NK-92 (cell line): ENCODE results near the gene HAUS8.

ENCODE experiments used
- DNase-seq: peaks from one replicate; lab custom pipeline; 2025; ENCODE audit not compliant: unreplicated experiment; lab: John Stamatoyannopoulos, UW

HAUS8 gene

DNA sequence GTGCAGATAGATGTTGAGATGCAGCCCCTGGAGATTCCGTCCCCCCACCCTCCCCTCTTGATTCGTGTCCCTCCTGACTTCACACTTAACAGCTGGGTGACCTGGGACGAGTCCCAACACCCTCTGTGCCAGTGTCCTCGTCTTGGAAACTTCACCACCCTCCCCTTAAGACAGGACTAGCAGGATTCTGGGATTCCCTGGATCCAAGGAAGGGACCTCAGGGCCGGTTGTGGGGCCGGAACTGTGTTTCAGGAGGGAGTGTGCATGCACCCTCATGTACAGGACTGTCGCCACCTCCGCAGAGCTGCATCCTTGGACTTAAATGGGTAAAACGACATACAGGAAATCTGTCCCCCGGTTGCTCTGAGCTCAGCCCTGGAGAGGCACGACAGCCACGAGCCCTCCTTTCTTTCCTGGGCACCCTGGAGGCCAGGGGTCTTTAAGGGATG is 1.3 kb upstream of the HAUS8 start:
- no peak for DNase-seq

DNA sequence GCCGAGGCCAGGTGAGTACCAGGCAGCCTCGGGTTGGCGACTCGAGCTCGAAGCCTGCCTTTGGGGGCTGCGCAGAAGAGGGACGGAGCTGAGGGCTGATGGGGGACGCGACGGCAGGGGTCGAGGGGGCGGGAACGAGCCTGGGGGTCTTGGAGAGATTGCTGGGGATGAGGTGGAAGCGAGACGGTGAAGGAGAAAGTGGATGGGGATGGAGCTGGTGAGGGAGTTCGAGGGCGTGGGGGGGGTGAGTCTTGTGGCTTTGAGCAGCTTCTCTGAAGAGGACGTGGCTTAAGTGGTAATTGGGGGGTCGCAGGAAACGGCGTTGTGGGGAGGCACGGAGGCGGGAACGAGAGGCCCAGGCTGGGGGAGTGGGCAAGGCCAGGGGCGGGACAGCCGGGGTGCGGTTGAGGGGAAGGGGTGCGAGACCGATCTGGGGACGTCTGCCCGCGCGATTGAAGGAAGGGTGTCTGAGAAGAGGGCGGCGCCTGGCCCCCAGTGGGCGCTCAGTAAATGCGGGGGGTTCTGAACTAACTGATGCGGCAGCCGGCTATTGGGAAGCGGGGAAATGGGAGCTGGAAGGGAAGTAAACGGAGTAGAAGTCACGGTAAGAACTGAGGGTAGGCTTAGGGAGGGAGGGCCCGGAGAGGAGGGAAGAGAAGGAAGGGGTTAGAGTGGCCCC is 751 bp upstream of the HAUS8 start:
- no peak for DNase-seq

DNA sequence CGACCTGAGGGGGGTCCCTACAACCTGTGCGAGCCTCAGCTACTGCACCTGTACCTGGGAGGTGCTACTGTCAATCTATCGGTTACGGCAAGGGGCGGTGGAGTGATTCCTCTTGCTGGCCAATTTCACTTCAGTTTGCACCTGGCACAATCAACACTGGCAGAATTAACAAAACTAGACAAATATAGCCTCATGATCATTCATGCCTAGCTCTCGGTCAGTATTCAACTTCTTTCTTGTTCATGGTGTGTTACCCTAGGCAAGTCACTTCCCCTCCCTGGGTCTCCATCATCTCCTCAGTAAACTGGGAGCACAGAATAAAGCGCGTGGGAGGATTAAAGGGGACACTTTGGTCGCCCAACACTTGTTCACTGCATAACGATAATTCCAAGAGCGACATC is 618 bp downstream of the HAUS8 start:
- no peak for DNase-seq

DNA sequence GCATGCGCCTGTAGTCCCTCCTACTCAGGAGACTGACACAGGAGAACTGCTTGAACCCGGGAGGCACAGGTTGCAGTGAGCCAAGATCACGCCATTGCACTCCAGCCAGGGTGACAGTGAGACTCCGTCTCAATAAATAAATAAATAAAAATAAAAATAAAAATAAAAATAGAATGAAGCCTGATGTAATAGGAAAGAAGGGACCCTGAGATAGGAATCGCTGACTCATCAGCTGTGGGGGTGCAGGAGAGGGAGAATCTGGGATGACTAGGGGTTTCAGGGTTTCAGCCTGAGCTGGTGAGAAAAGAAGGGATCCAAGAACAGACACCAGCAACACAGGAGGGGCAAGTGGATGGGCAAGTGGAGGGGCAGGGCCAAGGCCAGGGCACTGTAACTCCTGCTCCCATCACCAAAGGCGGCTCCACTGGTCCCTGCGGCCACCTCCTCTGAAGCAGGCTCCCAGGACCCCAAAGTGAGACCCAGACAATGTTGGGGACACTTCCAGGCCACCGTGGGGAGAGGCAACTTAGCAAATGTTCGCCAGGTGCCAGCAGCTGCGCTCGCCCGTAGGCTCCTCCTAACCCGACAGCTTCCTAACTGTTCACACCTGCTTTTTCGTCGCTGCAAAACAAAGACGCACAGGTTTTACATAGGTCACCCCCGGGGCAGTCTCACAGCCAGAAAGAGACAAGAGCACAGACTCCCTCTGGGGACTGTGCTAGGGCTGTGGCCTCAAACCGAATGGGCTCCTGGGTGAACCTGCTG is 1.2 kb downstream of the HAUS8 start:
- DNase-seq = no peak

DNA sequence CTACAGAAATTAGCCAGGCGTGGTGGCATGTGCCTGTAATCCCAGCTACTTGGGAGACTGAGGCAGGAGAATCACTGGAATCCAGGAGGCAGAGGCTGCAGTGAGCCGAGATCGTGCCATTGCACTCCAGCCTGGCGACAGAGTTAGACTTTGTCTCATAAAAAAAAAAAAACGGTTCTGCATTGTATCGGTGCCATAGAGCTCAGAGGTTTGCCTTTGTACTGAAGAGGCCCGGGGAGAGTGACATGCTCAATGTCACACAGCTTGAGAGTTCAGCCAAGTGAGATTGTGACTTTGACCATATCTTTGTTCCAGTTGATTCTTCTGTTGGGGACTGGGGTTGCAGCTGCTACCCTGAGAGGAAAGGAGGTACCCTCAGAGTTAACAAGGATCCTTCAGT is 4.3 kb downstream of the HAUS8 start:
- no peak for DNase-seq

DNA sequence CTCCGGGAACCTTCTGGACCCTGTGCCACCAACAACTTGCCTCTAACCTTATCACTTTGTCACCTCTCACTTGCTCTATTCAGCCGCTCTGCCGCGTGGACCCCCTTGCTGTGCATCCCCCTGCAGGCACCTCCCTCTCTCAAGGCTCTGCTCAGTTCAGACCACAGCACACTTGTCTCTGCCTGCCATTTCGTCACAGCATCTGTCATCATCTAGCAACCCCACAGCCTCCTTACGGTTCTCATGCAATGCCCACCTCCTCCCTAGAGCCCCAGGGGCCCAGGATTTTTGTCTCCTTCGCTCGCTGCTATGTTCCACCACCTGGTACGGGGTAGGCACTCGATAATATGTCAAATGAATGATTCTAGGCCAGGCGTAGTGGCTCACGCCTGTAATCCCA is 4.8 kb downstream of the HAUS8 start:
- DNase-seq = no peak

DNA sequence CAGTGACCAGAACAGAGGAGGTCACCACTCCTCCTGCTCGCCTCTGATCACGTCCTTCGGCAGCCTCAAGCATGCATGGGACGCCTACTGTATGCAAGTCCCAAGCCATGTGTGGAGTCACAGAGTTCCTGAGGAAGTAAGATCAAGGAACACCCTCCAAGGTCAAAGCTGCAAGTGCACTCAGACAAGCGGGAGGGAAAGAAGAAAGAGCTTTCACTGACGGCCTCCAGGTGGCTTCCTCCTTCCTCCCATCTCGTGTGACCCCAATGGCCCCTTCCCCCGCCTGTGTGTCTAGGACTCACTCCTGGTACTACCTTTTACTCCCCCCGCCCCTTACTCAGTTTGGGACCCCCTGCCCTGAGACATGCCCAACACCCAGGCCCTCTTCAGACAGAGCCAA is 6.1 kb downstream of the HAUS8 start:
- DNase-seq = no peak

DNA sequence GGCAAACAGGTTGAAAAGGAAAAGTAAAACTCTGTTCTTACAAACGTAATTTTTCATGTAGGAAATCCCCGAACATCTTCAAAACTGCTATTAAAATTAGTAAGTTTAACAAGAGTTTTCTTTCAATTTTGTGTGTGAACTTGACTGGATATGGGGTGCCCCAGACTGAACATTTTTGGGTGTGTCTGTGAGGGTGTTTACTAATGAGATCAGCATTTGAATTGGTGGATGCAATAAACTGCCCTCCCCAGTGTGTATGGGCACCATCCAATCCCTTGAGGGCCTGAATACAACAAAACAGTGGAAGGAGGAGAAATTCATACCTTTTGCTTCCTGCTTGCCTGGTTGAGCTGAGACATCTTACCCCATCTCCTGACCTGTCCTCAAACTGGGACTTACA is 11.8 kb downstream of the HAUS8 start:
- no peak for DNase-seq

DNA sequence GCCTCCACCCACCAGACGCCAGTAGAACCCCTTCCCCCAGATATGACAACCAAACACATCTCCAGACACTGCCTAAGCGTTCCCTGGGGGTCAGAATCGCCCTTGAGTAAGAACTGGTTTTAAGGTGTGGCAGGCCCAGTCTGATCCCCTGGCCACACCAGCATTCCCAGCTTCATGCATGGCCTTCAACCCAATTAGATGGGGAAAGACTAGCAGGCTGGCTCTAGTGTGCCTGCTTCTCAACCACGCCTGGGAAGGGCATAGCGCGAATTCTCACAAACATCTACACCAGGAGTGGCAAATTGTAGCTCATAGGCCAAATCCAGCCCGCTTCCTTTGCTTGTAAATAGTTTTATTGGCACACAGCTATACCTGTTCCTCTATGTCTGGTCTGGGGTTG is 13.6 kb downstream of the HAUS8 start:
- DNase-seq = no peak

DNA sequence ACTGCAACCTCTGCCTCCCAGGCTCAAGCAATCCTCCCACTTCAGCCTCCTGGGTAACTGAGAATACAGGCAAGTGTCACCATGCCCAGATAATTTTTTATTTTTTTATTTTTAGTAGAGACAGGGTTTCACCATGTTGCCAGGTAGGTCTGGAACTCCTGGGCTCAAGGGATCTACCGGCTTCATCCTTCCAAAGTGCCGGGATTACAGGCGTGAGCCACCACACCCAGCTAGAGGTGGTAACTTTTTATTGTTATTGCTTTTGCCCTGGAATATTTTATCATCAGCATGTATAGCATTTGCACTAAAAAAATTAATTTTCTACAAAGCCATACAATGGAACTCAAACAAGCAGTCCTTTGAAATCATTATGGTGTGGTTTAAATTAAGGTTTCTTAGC is 14.0 kb downstream of the HAUS8 start:
- no peak for DNase-seq

DNA sequence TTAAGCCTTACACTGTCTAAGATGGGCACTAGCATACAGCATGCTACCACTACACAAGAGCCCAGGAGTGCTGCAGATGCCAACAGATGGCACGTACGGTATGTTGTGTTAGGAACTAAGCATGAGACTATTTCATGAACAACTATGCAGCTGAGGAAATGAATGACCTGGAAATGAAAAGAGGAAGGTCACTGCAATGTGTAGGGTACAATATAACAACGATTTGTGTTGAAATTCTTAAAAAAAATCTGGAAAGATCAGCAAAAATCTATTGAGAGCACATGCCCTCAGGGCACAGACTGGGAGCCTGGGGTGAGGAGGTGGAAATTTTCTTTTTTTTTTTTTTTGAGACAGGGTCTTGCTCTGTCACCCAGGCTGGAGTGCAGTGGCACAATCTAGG is 14.4 kb downstream of the HAUS8 start:
- DNase-seq = no peak

DNA sequence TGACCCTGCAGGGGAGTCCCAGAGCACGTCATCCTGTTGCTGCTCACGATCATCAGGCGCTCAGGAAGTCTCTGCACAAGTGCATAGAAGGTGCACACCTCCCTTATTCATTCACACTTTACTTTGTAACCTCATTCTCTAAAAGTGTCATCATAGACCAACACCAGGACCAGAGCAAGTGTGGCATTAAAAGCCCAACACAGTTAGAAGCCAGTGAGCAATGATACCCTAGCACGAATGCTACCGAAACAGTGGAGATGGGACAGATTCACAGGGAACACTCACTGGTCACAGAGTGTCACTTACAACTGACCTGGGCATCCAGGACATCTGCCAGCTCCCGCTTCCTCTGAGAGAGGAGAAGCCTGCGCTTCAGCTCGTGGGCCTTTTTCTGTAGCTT is 17.0 kb downstream of the HAUS8 start:
- no peak for DNase-seq

DNA sequence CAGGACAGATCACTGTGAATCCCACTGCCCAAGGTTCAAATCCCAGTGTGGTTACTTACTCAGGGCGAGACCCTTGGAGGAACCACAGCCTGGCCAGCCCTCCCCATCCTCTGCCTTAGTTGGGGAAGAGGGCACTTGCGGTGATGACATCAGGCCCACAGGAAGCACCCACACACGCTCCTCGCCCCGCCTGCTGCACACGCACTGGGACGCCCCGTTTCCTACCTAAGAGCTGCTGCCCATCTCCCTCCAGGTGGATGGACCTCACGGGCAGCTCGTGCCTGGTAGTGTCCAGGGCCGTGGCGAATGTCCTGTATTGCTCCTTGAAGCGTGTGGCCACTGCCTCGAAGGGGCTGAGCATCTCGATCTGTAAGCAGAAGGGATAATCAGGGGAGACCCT is 19.6 kb downstream of the HAUS8 start:
- no peak for DNase-seq

DNA sequence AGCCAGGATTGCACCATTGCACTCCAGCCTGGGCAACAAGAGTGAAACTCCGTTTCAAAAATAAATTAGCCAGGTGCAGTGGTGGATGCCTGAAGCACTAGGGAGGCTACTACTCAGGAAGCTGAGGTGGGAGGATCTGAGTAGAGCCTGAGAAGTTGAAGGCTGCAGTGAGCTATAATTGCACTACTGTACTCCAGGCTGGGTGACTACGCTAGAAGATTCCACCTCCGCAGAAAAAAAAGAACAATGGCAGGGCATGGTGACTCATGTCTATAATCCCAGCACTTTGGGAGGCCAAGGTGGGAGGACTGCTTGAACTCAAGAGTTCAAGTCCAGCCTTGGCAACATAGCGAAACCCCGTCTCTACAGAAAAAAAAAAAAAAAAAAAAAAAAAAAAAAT is 20.5 kb downstream of the HAUS8 start:
- no peak for DNase-seq

DNA sequence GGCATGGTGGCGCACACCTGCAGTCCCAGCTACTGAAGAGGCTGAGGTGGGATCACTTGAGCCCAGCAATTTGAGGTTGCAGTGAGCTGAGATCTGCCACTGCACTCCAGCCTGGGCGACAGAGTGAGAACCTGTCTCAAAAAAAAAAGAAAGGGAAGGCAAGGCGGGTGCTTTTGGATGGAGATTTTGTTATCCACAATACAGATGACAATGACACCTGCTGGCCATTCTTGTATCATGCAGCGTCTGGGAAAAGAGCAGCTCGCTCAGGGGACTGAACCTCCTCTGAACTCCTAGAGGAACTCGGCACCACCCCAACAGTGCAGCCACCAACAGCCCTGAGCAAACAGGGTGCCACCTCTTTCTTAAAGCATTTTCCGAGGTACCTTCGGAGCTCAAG is 22.8 kb downstream of the HAUS8 start:
- no peak for DNase-seq

DNA sequence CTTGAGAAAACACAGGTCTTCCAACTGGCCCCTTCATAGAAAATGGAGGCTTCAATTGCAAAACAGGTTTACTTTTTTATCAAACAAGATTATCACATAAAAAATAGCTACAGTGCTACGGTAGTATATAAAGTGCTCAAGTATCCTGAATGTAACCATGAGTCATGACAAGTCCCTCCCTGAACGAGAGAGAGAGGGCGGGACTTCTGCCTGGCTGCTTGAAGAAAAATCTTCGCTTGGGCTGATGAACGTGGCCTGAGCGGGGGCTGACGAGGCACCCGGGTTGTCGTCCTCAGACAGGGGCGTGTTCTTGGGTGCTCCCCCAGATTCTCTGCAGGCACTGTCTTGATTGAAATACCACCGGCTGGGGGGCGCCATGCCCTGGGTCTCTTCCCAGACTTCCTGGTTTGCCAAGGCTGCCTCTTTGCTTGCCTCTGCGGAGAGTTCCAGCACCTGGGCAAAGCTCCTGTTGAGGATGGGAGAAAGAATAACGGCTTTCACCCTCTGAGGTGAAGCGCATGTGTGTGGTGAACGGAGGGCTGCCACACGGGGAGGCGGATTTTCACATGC is 25.5 kb downstream of the HAUS8 start:
- DNase-seq = no peak

DNA sequence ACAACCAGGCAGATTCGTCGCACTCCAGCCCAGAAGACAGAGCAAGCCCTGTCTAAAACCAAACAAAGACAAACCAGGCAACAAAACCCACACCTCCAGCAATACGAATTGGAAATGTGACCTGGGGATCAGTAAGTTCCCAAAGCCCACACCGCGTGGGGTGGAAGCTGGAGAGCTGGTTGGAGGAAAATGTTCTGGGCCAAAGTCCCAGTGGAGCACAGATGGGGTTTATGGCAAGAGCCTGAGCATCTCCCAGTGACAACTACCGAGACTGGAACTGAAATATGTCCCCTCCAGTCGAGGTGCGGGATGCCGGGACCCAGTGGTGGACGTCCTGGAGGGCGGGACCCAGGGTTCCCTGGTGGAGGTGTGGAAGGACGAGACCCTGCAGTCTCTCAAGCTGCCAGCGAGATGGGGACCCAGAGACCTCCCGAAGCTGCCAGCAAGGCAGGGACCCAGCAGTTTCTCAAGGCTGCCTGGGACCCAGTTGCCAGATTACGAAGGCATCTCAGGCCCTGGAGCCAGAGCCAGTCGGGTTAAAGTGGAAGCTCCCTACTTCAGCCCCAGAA is 26.3 kb downstream of the HAUS8 start:
- DNase-seq = no peak

DNA sequence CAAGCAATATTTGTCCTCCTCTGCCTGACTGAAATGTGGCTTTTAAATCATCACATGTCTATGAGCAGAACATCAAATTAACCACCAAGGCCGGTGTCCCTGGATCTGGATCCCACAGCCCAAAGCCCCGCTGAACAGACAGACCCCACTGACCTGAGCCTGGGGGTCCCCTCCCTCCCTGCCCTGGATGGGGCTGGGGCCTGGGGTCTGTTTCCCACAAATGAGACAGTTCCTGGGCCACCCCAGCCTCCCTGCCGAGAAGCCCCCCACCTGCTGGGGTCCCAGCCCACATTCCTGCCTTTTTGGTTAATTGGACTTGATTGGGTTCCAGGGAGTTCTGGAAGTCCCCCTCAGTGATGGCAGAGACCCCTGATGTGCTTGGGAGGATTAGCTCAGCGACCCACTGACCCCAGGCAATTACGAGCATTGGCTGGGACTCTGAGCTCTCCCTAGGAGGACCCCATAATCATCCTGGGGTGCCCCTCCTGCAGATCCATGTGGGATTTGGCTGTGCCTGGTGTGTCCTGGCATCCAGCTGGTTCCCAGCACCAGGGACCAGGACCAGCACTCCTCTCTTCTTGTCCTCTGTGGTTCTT is 29.2 kb downstream of the HAUS8 start:
- no peak for DNase-seq

DNA sequence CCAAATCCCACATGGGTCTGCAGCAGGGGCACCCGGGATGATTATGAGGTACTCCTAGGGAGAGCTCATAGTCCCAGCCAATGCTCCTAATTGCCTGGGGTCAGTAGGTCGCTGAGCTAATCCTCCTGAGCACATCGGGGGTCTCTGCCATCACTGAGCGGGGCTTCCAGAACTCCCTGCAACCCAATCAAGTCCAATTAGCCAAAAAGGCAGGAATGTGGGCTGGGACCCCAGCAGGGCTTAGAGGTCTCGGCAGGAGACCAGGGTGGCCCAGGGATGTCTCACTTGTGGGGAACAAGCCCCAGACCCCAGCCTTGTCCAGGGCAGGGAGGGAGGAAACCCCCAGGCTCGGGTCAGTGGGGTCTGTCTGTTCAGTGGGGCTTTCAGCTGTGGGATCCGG is 31.5 kb downstream of the HAUS8 start:
- no peak for DNase-seq

DNA sequence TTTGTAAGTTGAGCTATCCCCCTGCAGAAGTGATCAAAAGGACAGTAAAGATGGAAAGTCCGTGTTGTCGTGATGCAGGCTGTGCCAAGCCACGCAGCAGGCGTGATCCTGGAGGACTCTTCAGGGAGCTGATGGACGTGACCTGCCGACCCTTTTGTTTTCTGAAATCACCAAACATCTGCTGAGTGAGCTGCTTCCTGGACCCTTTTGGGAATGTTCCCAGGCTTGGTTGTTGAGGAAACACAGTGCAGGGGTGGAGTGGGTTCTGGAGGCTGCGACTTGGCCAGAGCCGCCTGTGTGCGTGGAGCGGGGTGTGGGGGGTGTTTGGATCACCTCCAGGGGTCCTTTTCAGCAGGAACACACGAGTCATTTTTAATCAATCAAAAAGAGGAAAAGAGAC is 33.3 kb downstream of the HAUS8 start:
- DNase-seq = no peak

DNA sequence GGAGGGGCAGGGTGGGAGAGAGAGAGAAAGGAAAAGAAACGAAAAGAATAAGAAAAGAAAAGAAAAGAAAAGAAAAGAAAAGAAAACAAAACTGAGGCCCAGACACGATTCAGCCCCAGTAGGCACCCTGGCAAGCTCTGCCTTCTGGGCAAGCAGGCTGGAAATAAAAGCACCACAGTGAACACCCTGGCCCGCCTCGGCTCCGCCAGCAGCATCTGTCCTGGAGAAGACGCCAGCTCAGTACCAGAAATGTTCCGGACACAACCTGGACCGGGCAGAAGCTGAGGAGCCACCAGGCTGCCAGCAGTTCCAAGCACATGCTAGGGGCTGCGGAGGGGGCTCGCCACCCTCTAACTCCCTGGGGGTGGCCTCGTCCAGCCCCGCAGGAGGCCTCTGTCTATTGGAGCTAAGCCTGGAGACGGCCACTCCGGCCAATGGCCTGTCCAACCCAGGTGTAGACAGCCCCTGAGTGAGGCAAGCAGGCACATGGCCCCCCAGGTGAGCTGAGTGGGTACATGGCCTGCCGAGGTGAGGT is 37.2 kb downstream of the HAUS8 start:
- no peak for DNase-seq

DNA sequence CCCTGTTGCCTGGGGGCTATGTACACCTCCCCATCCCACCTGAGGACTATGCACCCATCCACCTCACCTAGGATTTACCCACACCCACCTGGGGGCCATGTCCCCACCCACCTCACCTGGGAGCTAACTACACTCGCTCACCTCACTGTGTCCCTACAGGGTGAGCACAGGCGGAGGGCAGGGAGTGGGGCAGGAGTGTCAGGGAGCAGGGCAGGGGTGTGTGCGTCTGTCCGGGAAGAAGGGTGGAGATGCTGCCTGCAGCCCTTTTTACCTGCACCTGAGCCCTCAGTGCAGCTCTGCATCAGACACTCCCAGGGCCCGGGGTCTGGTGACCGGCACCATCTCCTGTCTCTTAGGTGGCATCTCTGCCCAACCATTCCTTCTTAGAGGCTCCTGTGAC is 38.1 kb downstream of the HAUS8 start:
- DNase-seq = no peak
